B cell (primary cell): Measurements from ENCODE around the gene MRM2. TPM values are rescaled to one million over a fixed set of nuclear protein-coding genes. Genes with fewer than 3 reads are reported as not detected.

Experiments used
- ATAC-seq: fragments of 200-7000 bp; cut with Tn5 transposase; one replicate; pipeline ENCODE4 v1.10.0; 2021; ENCODE audit warnings: low read depth, mild to moderate bottlenecking, moderate number of reproducible peaks, moderate library complexity
- CTCF ChIA-PET: fragments of 350-600 bp; sonication (Branson Sonifier 250); formaldehyde crosslinking; loops from one replicate; lab custom pipeline; 2021; ENCODE audit warnings: antibody characterized with exemption, inconsistent platforms; lab: Charles Lee
- POLR2A ChIA-PET: fragments of 350-600 bp; sonication (Branson Sonifier 250); formaldehyde crosslinking; loops from one replicate; lab custom pipeline; 2021; ENCODE audit warnings: antibody characterized with exemption; lab: Charles Lee
- DNase-seq: peaks from one replicate; pipeline ENCODE4 v3.0.0; 2013
- H2AFZ ChIP-seq: 2 replicates; pipeline ENCODE4 v1.6.1; 2012; ENCODE audit warnings: mild to moderate bottlenecking, low read depth, low read length; ENCODE audit not compliant: insufficient read depth, poor library complexity, severe bottlenecking
- H3K27ac ChIP-seq, 2 donors: 1 replicate in 1 of 2; 2 replicates in 1 of 2; pipeline ENCODE4 v1.5.1; 2012 to 2013; ENCODE audit warnings: low read length in 2 of 2, mild to moderate bottlenecking in 2 of 2, moderate library complexity in 1 of 2
- H3K27me3 ChIP-seq, 4 experiments: fragments of 200-600 bp in 1 of 4; sonication (generic) in 1 of 4; replicated peaks in 1 of 4; 1 replicate in 2 of 4; 2 replicates in 2 of 4; pipeline versions ENCODE4 v1.6.1 to v1.7.0; 2013 to 2016; ENCODE audit warnings: low read length in 3 of 4, mild to moderate bottlenecking in 2 of 4, mixed read lengths in 1 of 4, moderate library complexity in 1 of 4; ENCODE audit not compliant: insufficient read depth in 4 of 4, control insufficient read depth in 3 of 4; ENCODE audit errors: control extremely low read depth in 1 of 4
- H3K36me3 ChIP-seq, 2 experiments: replicated peaks in 1 of 2; 1 replicate in 1 of 2; 2 replicates in 1 of 2; pipeline versions ENCODE4 v1.6.1 to v1.7.1; 2013; ENCODE audit warnings: low read length in 1 of 2; ENCODE audit not compliant: insufficient read depth in 2 of 2, control insufficient read depth in 1 of 2; ENCODE audit errors: control extremely low read depth in 1 of 2, extremely low read depth in 1 of 2
- H3K4me1 ChIP-seq, 2 donors: fragments of 200-600 bp in 1 of 2; sonication (generic) in 1 of 2; 1 replicate in 1 of 2; 2 replicates in 1 of 2; pipeline versions ENCODE4 v1.5.1 to v1.6.1; 2013 to 2017; ENCODE audit warnings: low read length in 2 of 2; ENCODE audit not compliant: control insufficient read depth in 2 of 2, insufficient read depth in 2 of 2
- H3K4me2 ChIP-seq: replicated peaks from 2 replicates; pipeline ENCODE3; 2012; ENCODE audit warnings: mild to moderate bottlenecking, low read depth, low read length; ENCODE audit not compliant: poor library complexity, severe bottlenecking
- H3K4me3 ChIP-seq, 5 experiments: fragments of 200-600 bp in 1 of 5; sonication (generic) in 1 of 5; 1 replicate in 3 of 5; 2 replicates in 2 of 5; pipeline versions ENCODE4 v1.5.1 to v1.7.0; 2011 to 2016; ENCODE audit warnings: low read length in 4 of 5, mild to moderate bottlenecking in 4 of 5, low read depth in 2 of 5, control low read depth in 1 of 5, moderate library complexity in 1 of 5; ENCODE audit not compliant: insufficient read depth in 1 of 5; ENCODE audit errors: control extremely low read depth in 1 of 5, extremely low read depth in 1 of 5
- H3K79me2 ChIP-seq: fragments of 200-600 bp; sonication (generic); one replicate; pipeline ENCODE4 v1.6.0; 2016; ENCODE audit warnings: low read length; ENCODE audit not compliant: control insufficient read depth, insufficient read depth
- H3K9ac ChIP-seq: fragments of 200-600 bp; sonication (generic); 2 replicates; pipeline ENCODE4 v1.6.1; 2017; ENCODE audit warnings: mild to moderate bottlenecking, low read length, moderate library complexity
- H3K9me3 ChIP-seq, 3 donors: one replicate each; pipeline versions ENCODE4 v1.6.1 to v1.7.1; 2013; ENCODE audit warnings: low read length in 2 of 3; ENCODE audit not compliant: control insufficient read depth in 2 of 3, insufficient read depth in 1 of 3; ENCODE audit errors: control extremely low read depth in 1 of 3
- H4K20me1 ChIP-seq: 2 replicates; pipeline ENCODE4 v1.6.0; 2012; ENCODE audit warnings: mild to moderate bottlenecking, low read length; ENCODE audit not compliant: insufficient read depth, control insufficient read depth, poor library complexity, severe bottlenecking
- H3K27ac Mint-ChIP-seq: one replicate; pipeline ENCODE4 v1.8.0; 2021; ENCODE audit warnings: mixed read lengths
- H3K27me3 Mint-ChIP-seq: one replicate; pipeline ENCODE4 v1.8.0; 2021; ENCODE audit warnings: mixed read lengths
- H3K4me1 Mint-ChIP-seq: one replicate; pipeline ENCODE4 v1.8.0; 2021; ENCODE audit warnings: mixed read lengths
- H3K4me3 Mint-ChIP-seq: one replicate; pipeline ENCODE4 v1.8.0; 2021; ENCODE audit warnings: mixed read lengths
- H3K9me3 Mint-ChIP-seq: one replicate; pipeline ENCODE4 v1.8.0; 2022; ENCODE audit warnings: mixed read lengths; ENCODE audit not compliant: insufficient read depth
- EZH2 ChIP-seq: IDR thresholded peaks from 2 replicates; pipeline ENCODE4 v1.6.1; 2012; ENCODE audit warnings: borderline replicate concordance, low read depth, mild to moderate bottlenecking, moderate library complexity, low read length; ENCODE audit not compliant: insufficient read depth, poor library complexity, severe bottlenecking
- WGBS: methylation state at CpG from one replicate; pipeline ENCODE4 v1.1.5; 2013; ENCODE audit warnings: missing lambda C conversion rate; ENCODE audit not compliant: insufficient coverage; 5-methylcytosine and 5-hydroxymethylcytosine counted together
- intact Hi-C: fragments of 100-400 bp; cut with micrococcal nuclease; formaldehyde crosslinking; loops from one replicate; pipeline ENCODE4 v1.10.0; 2022
- polyA plus RNA-seq: library from polyadenylated mRNA; depleted of rRNA; stranded (reverse); fragments of >200 nt; gene quantifications from 2 replicates; pipeline ENCODE4 v1.2.3, GENCODE V29; 2012
- total RNA-seq, 2 donors: library from RNA; stranded (reverse); fragments of 120-200 nt in 1 of 2; gene quantifications; 1 replicate in 1 of 2; 2 replicates in 1 of 2; pipeline versions ENCODE4 v1.2.3 to v1.2.4, GENCODE V29; 2013 to 2022
- TF ChIP-seq, protein P1 (sequence below): fragments of 200-600 bp; IDR thresholded peaks from one replicate; pipeline ENCODE4 v1.8.0; 2022; ENCODE audit warnings: antibody characterized with exemption, mild to moderate bottlenecking

MRM2 gene
- total and polyA plus RNA-seq, 2 donors (not counting 1 experiment from before 2014, with no cell fraction given) = 9.2 to 29.0 TPM

- Histone ChIP-seq H3K4me3 (no peak overlapping the region), H3K27me3 (no peaks in the 10 kb centered on the region), H3K27ac (no peak overlapping the region), H2AFZ (no peak overlapping the region), H3K4me1 (peaks cover 16 to 25% of the 10 kb centered on the region in 2 donors), H3K36me3 (peaks cover 0 to 45% of the 10 kb centered on the region in 2 experiments), H3K79me2 (peaks cover 96% of the 10 kb centered on the region), H4K20me1 (peaks cover 7% of the 10 kb centered on the region), H3K9ac (no peak overlapping the region), H3K4me2 (no peak overlapping the region), H3K9me3 (peaks cover 0 to 3% (median 0%) of the 10 kb centered on the region in 3 donors)
- ATAC-seq (no peak), DNase-seq (no peak)
- TF ChIP-seq, protein P1, sequence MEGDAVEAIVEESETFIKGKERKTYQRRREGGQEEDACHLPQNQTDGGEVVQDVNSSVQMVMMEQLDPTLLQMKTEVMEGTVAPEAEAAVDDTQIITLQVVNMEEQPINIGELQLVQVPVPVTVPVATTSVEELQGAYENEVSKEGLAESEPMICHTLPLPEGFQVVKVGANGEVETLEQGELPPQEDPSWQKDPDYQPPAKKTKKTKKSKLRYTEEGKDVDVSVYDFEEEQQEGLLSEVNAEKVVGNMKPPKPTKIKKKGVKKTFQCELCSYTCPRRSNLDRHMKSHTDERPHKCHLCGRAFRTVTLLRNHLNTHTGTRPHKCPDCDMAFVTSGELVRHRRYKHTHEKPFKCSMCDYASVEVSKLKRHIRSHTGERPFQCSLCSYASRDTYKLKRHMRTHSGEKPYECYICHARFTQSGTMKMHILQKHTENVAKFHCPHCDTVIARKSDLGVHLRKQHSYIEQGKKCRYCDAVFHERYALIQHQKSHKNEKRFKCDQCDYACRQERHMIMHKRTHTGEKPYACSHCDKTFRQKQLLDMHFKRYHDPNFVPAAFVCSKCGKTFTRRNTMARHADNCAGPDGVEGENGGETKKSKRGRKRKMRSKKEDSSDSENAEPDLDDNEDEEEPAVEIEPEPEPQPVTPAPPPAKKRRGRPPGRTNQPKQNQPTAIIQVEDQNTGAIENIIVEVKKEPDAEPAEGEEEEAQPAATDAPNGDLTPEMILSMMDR = no peak
- TF ChIP-seq EZH2 = no peak
- intact Hi-C loops = no loop called here
- Mint-ChIP-seq H3K4me1 (peaks cover 32% of the 10 kb centered on the region), H3K27me3 (no peaks in the 10 kb centered on the region), H3K4me3 (no peak overlapping the region), H3K9me3 (no peaks in the 10 kb centered on the region), H3K27ac (no peak overlapping the region)
- POLR2A ChIA-PET = no interaction called here
- CTCF ChIA-PET = no interaction called here
- WGBS = 97% methylated on average over 7 of the region's 8 CpGs
Observed at GRCh38 chr7:2228921-2229320, 13.1 kb downstream of the MRM2 start.

- no peak overlapping the region for H3K4me3 Mint-ChIP-seq
- TF ChIP-seq EZH2 = no peak
- TF ChIP-seq, protein P1 = no peak
Observed at GRCh38 chr7:2227699-2228098, 14.3 kb downstream of the MRM2 start.

More at GRCh38 chr7:2227699-2228098, 14.3 kb downstream of the MRM2 start:
- no peaks in the 10 kb centered on the region for H3K27me3 Mint-ChIP-seq
- no peak overlapping the region for H2AFZ ChIP-seq
- H3K4me1 Mint-ChIP-seq = peaks cover 24% of the 10 kb centered on the region
- no peaks in the 10 kb centered on the region for H3K27me3 ChIP-seq
- peaks cover 0 to 3% (median 0%) of the 10 kb centered on the region in 3 donors for H3K9me3 ChIP-seq
- ATAC-seq = no peak
- intact Hi-C loops = no loop called here
- ChIA-PET POLR2A (no interaction called here), CTCF (no interaction called here)
- H3K27ac ChIP-seq = no peak overlapping the region
- H3K9me3 Mint-ChIP-seq = no peaks in the 10 kb centered on the region
- H3K79me2 ChIP-seq = peaks cover 91% of the 10 kb centered on the region
- no peak overlapping the region for H3K4me3 ChIP-seq
- no peak overlapping the region for H3K27ac Mint-ChIP-seq
- H3K4me2 ChIP-seq = no peak overlapping the region
- H4K20me1 ChIP-seq = peaks cover 7% of the 10 kb centered on the region
- peaks cover 0 to 56% of the 10 kb centered on the region in 2 experiments for H3K36me3 ChIP-seq
- no peak overlapping the region for H3K9ac ChIP-seq
- no peak for DNase-seq
- 97% methylated on average over 15 of the region's 15 CpGs for WGBS
- H3K4me1 ChIP-seq = peaks cover 11 to 19% of the 10 kb centered on the region in 2 donors
